ENCODE results near the gene RTL10.

DNA sequence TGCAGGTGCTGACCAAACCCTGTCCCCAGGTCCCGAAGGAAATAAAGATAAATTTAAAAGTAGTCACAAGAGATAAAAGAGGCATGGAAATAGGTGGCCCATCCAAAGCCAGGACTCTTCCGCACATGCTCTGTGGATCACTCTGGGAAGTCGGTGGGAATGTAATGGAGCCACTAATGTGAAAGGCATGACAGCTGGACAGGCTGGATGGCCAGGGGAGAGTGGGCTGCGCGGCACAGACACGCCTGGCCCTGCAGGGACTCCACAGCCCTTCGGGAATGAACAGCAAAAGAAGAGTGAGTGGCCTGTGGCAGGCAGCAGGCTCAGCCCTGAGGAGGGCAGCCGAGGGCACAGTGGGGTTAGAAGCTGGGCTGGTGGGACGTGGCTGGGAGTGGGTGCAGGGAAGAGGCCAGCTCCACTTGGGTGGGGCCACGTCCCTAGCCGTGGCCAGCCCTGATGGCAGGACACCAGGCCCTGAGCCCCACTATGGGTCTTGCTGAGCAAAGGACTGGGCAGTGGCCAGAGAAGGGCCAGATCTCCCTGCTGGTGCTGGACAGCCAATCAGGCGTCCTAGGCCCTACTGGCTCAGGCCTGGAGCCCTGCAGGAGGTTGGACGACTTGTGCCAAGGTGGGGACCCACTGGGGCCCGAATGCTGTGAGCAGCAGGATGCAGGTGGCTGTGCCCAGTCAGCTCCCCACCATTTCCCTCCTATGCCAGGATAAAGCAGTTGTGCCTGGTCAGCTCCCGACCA, 31.3 kb upstream of the RTL10 start:
- TF ChIP-seq POLR2AphosphoS5 (IDR thresholded peaks at IDR 0.05; ENCODE audit: low read length) (no peak), POLR2A (IDR thresholded peaks at IDR 0.05; ENCODE audit: low read depth, low read length) (no peak), SIN3A (IDR thresholded peaks at IDR 0.05; ENCODE audit: low read depth, low read length) (no peak), TCF7 (IDR thresholded peaks at IDR 0.05; ENCODE audit: borderline replicate concordance) (no peak), EP300 (IDR thresholded peaks at IDR 0.05; ENCODE audit: borderline replicate concordance in 1 of 2, control insufficient read depth in 1 of 2, low read depth in 2 of 2, low read length in 2 of 2) (no peak)
- TF ChIP-seq, protein P1, sequence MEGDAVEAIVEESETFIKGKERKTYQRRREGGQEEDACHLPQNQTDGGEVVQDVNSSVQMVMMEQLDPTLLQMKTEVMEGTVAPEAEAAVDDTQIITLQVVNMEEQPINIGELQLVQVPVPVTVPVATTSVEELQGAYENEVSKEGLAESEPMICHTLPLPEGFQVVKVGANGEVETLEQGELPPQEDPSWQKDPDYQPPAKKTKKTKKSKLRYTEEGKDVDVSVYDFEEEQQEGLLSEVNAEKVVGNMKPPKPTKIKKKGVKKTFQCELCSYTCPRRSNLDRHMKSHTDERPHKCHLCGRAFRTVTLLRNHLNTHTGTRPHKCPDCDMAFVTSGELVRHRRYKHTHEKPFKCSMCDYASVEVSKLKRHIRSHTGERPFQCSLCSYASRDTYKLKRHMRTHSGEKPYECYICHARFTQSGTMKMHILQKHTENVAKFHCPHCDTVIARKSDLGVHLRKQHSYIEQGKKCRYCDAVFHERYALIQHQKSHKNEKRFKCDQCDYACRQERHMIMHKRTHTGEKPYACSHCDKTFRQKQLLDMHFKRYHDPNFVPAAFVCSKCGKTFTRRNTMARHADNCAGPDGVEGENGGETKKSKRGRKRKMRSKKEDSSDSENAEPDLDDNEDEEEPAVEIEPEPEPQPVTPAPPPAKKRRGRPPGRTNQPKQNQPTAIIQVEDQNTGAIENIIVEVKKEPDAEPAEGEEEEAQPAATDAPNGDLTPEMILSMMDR (IDR thresholded peaks at IDR 0.05 in 2 of 3, conservative IDR thresholded peaks at IDR 0.05 in 1 of 3; ENCODE audit: control insufficient read depth in 2 of 3, extremely low read depth in 1 of 3, insufficient read depth in 1 of 3, low read depth in 3 of 3, low read length in 3 of 3) = no peak
